K562 (cell line): ENCODE data around the gene MVP. TPM values are rescaled to one million over a fixed set of nuclear protein-coding genes. Genes with fewer than 3 reads are reported as not detected.
A peak's percentile ranks its signal among the peaks of the same experiment; 100 is the strongest.

Experiments used
- CC2D1A ChIP-seq: fragments of 450-650 bp; IDR thresholded peaks from 2 replicates; pipeline ENCODE4 v1.6.1; 2017; ENCODE audit warnings: mild to moderate bottlenecking
- HLTF ChIP-seq: fragments of 450-650 bp; IDR thresholded peaks from 2 replicates; pipeline ENCODE4 v1.6.1; 2016
- NONO ChIP-seq, 2 experiments: fragments of 200-400 bp in 1 of 2; fragments of 450-650 bp in 1 of 2; formaldehyde crosslinking in 1 of 2; IDR thresholded peaks; 2 replicates each; pipeline ENCODE4 v1.6.1; 2017; ENCODE audit warnings: low read depth in 2 of 2, mild to moderate bottlenecking in 2 of 2, moderate library complexity in 2 of 2, low read length in 1 of 2
- PHF21A ChIP-seq: fragments of 450-650 bp; IDR thresholded peaks from 2 replicates; pipeline ENCODE4 v1.6.1; 2017; ENCODE audit warnings: low read depth, borderline replicate concordance
- TAF9B ChIP-seq: fragments of 450-650 bp; IDR thresholded peaks from 2 replicates; pipeline ENCODE4 v1.6.1; 2018; ENCODE audit warnings: mild to moderate bottlenecking; ENCODE audit not compliant: partially characterized antibody
- ZKSCAN1 ChIP-seq: fragments of 150-350 bp; IDR thresholded peaks from 2 replicates; pipeline ENCODE4 v1.6.1; 2016; ENCODE audit warnings: low read depth, low read length
- polyA plus RNA-seq, 8 experiments: library from polyadenylated mRNA; depleted of rRNA in 4 of 8; stranded (reverse) in 5 of 8; unstranded in 3 of 8; fragments of >200 nt; fragmentation: Nextera tagmentation in 2 of 8; fragmentation: Illumina TruSeq in 1 of 8; extraction: Ambion mirVana in 2 of 8; extraction: Trizol in 1 of 8; gene quantifications; 2 replicates each; pipeline versions ENCODE4 v1.2.1 to v1.2.3, GENCODE V29; 2011 to 2014; ENCODE audit warnings: inconsistent platforms in 1 of 8, missing spikeins in 1 of 8
- total RNA-seq, 7 experiments: library from RNA; depleted of rRNA in 6 of 7; stranded (reverse); fragments of >200 nt in 6 of 7; fragmentation: Illumina TruSeq in 2 of 7; extraction: Trizol in 2 of 7; gene quantifications; 2 replicates each; pipeline versions ENCODE4 v1.2.1 to v1.2.3, GENCODE V29; 2011 to 2021; ENCODE audit warnings: low replicate concordance in 1 of 7
- TF ChIP-seq, protein P1 (sequence below), 2 experiments: fragments of 450-650 bp in 1 of 2; sonication (generic) in 1 of 2; formaldehyde crosslinking in 1 of 2; IDR thresholded peaks; 2 replicates each; pipeline versions ENCODE4 v1.7.1 to v1.9.0; 2016 to 2022; ENCODE audit warnings: inconsistent platforms in 1 of 2, mild to moderate bottlenecking in 1 of 2, missing genetic modification reagents in 1 of 2
- TF ChIP-seq, protein P2 (sequence below): sonication (generic); formaldehyde crosslinking; IDR thresholded peaks from 2 replicates; pipeline ENCODE4 v1.8.0; 2022; ENCODE audit warnings: missing genetic modification reagents, mild to moderate bottlenecking, borderline replicate concordance
- TF ChIP-seq, protein P3 (sequence below), 2 experiments: fragments of 450-650 bp in 1 of 2; sonication (generic) in 1 of 2; formaldehyde crosslinking; conservative IDR thresholded peaks; 2 replicates each; pipeline versions ENCODE4 v1.4.0 to v1.8.1; 2020 to 2022; ENCODE audit warnings: mild to moderate bottlenecking in 1 of 2, missing genetic modification reagents in 1 of 2
- TF ChIP-seq, protein P4 (sequence below): fragments of 250-450 bp; sonication (Bioruptor Pico); IDR thresholded peaks from 2 replicates; pipeline ENCODE4 v1.4.0; 2020; ENCODE audit warnings: mild to moderate bottlenecking, moderate library complexity, borderline replicate concordance

Gene MVP
- total and polyA plus RNA-seq, 9 of the 15 experiments (the other 6 are each of a cell fraction or from before 2014, with no cell fraction given): 0.39 to 1.9 (median 0.76) TPM; not detected in 2

DNA sequence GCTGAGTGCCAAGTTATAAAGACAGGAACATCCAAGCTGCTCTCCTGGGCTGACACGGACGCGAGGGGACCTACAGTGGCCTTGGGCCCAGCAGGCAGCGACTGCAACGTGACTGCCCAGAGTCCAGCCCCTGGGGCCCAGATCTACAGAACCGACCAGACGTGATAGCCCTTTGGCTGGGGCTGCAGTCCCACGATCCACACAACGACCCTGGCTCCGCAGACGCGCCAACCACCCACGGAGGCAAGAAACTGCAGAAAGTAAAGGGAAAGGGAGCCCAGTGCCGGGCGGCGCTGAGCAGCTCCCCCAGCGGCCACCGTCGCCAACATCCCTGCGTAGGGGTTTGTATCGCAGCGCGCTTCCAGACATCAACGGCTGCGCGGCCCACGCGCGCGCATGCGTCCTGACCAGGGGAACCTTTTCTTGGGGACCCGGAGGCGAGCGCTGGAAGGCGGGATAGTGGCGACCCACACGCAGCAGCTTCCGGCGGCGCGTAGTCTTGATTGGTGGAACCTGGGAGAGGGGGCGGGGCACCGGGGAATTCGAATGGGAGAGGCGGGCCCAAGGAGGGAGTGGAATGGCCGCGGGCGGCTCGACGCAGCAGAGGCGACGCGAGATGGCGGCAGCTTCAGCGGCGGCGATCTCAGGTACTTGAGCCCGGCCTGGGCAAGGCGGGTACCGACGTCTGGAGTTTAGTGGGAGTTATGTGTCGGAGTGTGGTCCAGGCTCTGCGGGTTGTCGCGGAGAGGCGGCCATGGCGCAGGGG lies 29.9 kb upstream of the MVP start, which contains the start of gene KIF22 (continued):
- TF ChIP-seq, protein P1, sequence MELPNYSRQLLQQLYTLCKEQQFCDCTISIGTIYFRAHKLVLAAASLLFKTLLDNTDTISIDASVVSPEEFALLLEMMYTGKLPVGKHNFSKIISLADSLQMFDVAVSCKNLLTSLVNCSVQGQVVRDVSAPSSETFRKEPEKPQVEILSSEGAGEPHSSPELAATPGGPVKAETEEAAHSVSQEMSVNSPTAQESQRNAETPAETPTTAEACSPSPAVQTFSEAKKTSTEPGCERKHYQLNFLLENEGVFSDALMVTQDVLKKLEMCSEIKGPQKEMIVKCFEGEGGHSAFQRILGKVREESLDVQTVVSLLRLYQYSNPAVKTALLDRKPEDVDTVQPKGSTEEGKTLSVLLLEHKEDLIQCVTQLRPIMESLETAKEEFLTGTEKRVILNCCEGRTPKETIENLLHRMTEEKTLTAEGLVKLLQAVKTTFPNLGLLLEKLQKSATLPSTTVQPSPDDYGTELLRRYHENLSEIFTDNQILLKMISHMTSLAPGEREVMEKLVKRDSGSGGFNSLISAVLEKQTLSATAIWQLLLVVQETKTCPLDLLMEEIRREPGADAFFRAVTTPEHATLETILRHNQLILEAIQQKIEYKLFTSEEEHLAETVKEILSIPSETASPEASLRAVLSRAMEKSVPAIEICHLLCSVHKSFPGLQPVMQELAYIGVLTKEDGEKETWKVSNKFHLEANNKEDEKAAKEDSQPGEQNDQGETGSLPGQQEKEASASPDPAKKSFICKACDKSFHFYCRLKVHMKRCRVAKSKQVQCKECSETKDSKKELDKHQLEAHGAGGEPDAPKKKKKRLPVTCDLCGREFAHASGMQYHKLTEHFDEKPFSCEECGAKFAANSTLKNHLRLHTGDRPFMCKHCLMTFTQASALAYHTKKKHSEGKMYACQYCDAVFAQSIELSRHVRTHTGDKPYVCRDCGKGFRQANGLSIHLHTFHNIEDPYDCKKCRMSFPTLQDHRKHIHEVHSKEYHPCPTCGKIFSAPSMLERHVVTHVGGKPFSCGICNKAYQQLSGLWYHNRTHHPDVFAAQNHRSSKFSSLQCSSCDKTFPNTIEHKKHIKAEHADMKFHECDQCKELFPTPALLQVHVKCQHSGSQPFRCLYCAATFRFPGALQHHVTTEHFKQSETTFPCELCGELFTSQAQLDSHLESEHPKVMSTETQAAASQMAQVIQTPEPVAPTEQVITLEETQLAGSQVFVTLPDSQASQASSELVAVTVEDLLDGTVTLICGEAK (IDR thresholded peaks at IDR 0.05): peak; percentile 99
- TF ChIP-seq, protein P1 (CRISPR knock-in tag; IDR thresholded peaks at IDR 0.05): no peak
- 0 out of 2 replicates have a peak, but pooled peaks have one; percentile 59 for TF ChIP-seq PHF21A
- TF ChIP-seq ZKSCAN1: peak; percentile 65; the same call in 1 of the 2 replicates
- TF ChIP-seq TAF9B: peak; percentile 86
- peak in 1 of 2 experiments; percentile 42; a peak in 1 of 4 replicates for TF ChIP-seq NONO (IDR thresholded peaks at IDR 0.05; ENCODE audit: low read depth in 2 of 2, low read length in 1 of 2)
- peak; percentile 68 for TF ChIP-seq CC2D1A
- TF ChIP-seq, protein P2, sequence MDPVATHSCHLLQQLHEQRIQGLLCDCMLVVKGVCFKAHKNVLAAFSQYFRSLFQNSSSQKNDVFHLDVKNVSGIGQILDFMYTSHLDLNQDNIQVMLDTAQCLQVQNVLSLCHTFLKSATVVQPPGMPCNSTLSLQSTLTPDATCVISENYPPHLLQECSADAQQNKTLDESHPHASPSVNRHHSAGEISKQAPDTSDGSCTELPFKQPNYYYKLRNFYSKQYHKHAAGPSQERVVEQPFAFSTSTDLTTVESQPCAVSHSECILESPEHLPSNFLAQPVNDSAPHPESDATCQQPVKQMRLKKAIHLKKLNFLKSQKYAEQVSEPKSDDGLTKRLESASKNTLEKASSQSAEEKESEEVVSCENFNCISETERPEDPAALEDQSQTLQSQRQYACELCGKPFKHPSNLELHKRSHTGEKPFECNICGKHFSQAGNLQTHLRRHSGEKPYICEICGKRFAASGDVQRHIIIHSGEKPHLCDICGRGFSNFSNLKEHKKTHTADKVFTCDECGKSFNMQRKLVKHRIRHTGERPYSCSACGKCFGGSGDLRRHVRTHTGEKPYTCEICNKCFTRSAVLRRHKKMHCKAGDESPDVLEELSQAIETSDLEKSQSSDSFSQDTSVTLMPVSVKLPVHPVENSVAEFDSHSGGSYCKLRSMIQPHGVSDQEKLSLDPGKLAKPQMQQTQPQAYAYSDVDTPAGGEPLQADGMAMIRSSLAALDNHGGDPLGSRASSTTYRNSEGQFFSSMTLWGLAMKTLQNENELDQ (CRISPR knock-in tag): no peak
- TF ChIP-seq, protein P3, sequence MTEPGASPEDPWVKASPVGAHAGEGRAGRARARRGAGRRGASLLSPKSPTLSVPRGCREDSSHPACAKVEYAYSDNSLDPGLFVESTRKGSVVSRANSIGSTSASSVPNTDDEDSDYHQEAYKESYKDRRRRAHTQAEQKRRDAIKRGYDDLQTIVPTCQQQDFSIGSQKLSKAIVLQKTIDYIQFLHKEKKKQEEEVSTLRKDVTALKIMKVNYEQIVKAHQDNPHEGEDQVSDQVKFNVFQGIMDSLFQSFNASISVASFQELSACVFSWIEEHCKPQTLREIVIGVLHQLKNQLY (CRISPR knock-in tag; conservative IDR thresholded peaks at IDR 0.05): 0 out of 4 replicates have a peak, but pooled peaks of 1 of the 2 experiments have one; percentile 40
- peak; percentile 20; the same call in 1 of the 2 replicates for TF ChIP-seq HLTF
- TF ChIP-seq, protein P4, sequence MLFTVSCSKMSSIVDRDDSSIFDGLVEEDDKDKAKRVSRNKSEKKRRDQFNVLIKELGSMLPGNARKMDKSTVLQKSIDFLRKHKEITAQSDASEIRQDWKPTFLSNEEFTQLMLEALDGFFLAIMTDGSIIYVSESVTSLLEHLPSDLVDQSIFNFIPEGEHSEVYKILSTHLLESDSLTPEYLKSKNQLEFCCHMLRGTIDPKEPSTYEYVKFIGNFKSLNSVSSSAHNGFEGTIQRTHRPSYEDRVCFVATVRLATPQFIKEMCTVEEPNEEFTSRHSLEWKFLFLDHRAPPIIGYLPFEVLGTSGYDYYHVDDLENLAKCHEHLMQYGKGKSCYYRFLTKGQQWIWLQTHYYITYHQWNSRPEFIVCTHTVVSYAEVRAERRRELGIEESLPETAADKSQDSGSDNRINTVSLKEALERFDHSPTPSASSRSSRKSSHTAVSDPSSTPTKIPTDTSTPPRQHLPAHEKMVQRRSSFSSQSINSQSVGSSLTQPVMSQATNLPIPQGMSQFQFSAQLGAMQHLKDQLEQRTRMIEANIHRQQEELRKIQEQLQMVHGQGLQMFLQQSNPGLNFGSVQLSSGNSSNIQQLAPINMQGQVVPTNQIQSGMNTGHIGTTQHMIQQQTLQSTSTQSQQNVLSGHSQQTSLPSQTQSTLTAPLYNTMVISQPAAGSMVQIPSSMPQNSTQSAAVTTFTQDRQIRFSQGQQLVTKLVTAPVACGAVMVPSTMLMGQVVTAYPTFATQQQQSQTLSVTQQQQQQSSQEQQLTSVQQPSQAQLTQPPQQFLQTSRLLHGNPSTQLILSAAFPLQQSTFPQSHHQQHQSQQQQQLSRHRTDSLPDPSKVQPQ: no peak
